IPS-15b (cell line): Measurements from ENCODE around the gene CFAP52.

Source experiments
- H3K27me3 ChIP-seq: one replicate; pipeline ENCODE4 v1.6.1; 2013; ENCODE audit warnings: low read length; ENCODE audit not compliant: control insufficient read depth, insufficient read depth
- H3K36me3 ChIP-seq: one replicate; pipeline ENCODE4 v1.6.1; 2013; ENCODE audit warnings: low read length; ENCODE audit not compliant: control insufficient read depth, insufficient read depth
- H3K4me1 ChIP-seq: one replicate; pipeline ENCODE4 v1.6.1; 2013; ENCODE audit warnings: mild to moderate bottlenecking, low read length; ENCODE audit not compliant: control insufficient read depth, insufficient read depth
- H3K4me3 ChIP-seq: one replicate; pipeline ENCODE4 v1.5.1; 2013; ENCODE audit warnings: low read depth, low read length
- H3K9ac ChIP-seq: one replicate; pipeline ENCODE4 v1.6.1; 2013; ENCODE audit warnings: low read depth, mild to moderate bottlenecking, low read length
- H3K9me3 ChIP-seq: one replicate; pipeline ENCODE4 v1.6.1; 2013; ENCODE audit warnings: mild to moderate bottlenecking, low read length; ENCODE audit not compliant: control insufficient read depth, insufficient read depth

CFAP52 gene

GRCh38 chr17:9576521-9577372, at the start of gene CFAP52:
Gene CFAP52 (plus strand): TSS chr17:9576642. CDS start chr17:9576696, 54 bp downstream.
- no peaks in the 10 kb centered on the region for H3K4me1 ChIP-seq
- peak within 1 kb of the TSS; percentile 54 for H3K9ac ChIP-seq
- no peaks in the 10 kb centered on the region for H3K9me3 ChIP-seq
- H3K4me3 ChIP-seq, result peak within 1 kb of the TSS; percentile 93
- no peaks in the 10 kb centered on the region for H3K36me3 ChIP-seq
- H3K27me3 ChIP-seq, result no peaks in the 10 kb centered on the region

- no peak overlapping the region for H3K4me3 ChIP-seq
- no peaks in the 10 kb centered on the region for H3K27me3 ChIP-seq
- H3K9ac ChIP-seq, result no peak overlapping the region
- H3K36me3 ChIP-seq, result no peaks in the 10 kb centered on the region
- peaks cover 2% of the 10 kb centered on the region for H3K4me1 ChIP-seq
- H3K9me3 ChIP-seq, result no peaks in the 10 kb centered on the region
Observed at GRCh38 chr17:9527788-9528187, 48.7 kb upstream of the CFAP52 start.

GRCh38 chr17:9529033-9529700, 47.3 kb upstream of the CFAP52 start:
- no peak overlapping the region for H3K4me3 ChIP-seq
- no peaks in the 10 kb centered on the region for H3K9me3 ChIP-seq
- H3K9ac ChIP-seq, result no peak overlapping the region
- no peaks in the 10 kb centered on the region for H3K27me3 ChIP-seq
- no peaks in the 10 kb centered on the region for H3K36me3 ChIP-seq
- peaks cover 5% of the 10 kb centered on the region for H3K4me1 ChIP-seq

- H3K4me3 ChIP-seq, result no peak overlapping the region
- no peaks in the 10 kb centered on the region for H3K36me3 ChIP-seq
- H3K27me3 ChIP-seq, result no peaks in the 10 kb centered on the region
- H3K9ac ChIP-seq, result no peak overlapping the region
- peaks cover 5% of the 10 kb centered on the region for H3K4me1 ChIP-seq
- no peaks in the 10 kb centered on the region for H3K9me3 ChIP-seq
Observed at GRCh38 chr17:9531034-9531433, 45.4 kb upstream of the CFAP52 start.

- peaks cover 5% of the 10 kb centered on the region for H3K4me1 ChIP-seq
- no peaks in the 10 kb centered on the region for H3K36me3 ChIP-seq
- no peaks in the 10 kb centered on the region for H3K27me3 ChIP-seq
- H3K9ac ChIP-seq, result no peak overlapping the region
- no peaks in the 10 kb centered on the region for H3K9me3 ChIP-seq
- H3K4me3 ChIP-seq, result no peak overlapping the region
Observed at GRCh38 chr17:9532715-9533114, 43.7 kb upstream of the CFAP52 start.

GRCh38 chr17:9533441-9533840, 43.0 kb upstream of the CFAP52 start:
- peaks cover 5% of the 10 kb centered on the region for H3K4me1 ChIP-seq
- H3K9ac ChIP-seq, result no peak overlapping the region
- no peak overlapping the region for H3K4me3 ChIP-seq
- no peaks in the 10 kb centered on the region for H3K36me3 ChIP-seq
- no peaks in the 10 kb centered on the region for H3K9me3 ChIP-seq
- H3K27me3 ChIP-seq, result no peaks in the 10 kb centered on the region

GRCh38 chr17:9536061-9536460, 40.4 kb upstream of the CFAP52 start:
- H3K9me3 ChIP-seq, result no peaks in the 10 kb centered on the region

GRCh38 chr17:9537177-9537776, 39.2 kb upstream of the CFAP52 start:
- Histone ChIP-seq H3K9ac (no peak overlapping the region), H3K4me1 (peaks cover 3% of the 10 kb centered on the region), H3K9me3 (no peaks in the 10 kb centered on the region), H3K27me3 (no peaks in the 10 kb centered on the region), H3K4me3 (no peak overlapping the region), H3K36me3 (no peaks in the 10 kb centered on the region)

More at GRCh38 chr17:9536061-9536460, 40.4 kb upstream of the CFAP52 start:
- Histone ChIP-seq H3K9ac (no peak overlapping the region), H3K27me3 (no peaks in the 10 kb centered on the region), H3K4me3 (no peak overlapping the region), H3K4me1 (peaks cover 5% of the 10 kb centered on the region), H3K36me3 (no peaks in the 10 kb centered on the region)

- Histone ChIP-seq H3K4me1 (peaks cover 2% of the 10 kb centered on the region), H3K9ac (no peak overlapping the region)
Observed at GRCh38 chr17:9538626-9539025, 37.8 kb upstream of the CFAP52 start.

GRCh38 chr17:9541718-9542117, 34.7 kb upstream of the CFAP52 start:
- Histone ChIP-seq H3K27me3 (no peaks in the 10 kb centered on the region), H3K36me3 (no peaks in the 10 kb centered on the region), H3K4me1 (no peaks in the 10 kb centered on the region), H3K9me3 (no peaks in the 10 kb centered on the region), H3K4me3 (no peak overlapping the region), H3K9ac (no peak overlapping the region)

More at GRCh38 chr17:9538626-9539025, 37.8 kb upstream of the CFAP52 start:
- no peaks in the 10 kb centered on the region for H3K36me3 ChIP-seq
- H3K4me3 ChIP-seq, result no peak overlapping the region
- H3K9me3 ChIP-seq, result no peaks in the 10 kb centered on the region
- no peaks in the 10 kb centered on the region for H3K27me3 ChIP-seq

- Histone ChIP-seq H3K9me3 (no peaks in the 10 kb centered on the region), H3K36me3 (no peaks in the 10 kb centered on the region), H3K9ac (no peak overlapping the region), H3K4me1 (no peaks in the 10 kb centered on the region), H3K4me3 (no peak overlapping the region), H3K27me3 (no peaks in the 10 kb centered on the region)
Observed at GRCh38 chr17:9544221-9544620, 32.2 kb upstream of the CFAP52 start.
